ENCODE measurements around the gene TRIO. TPM values are rescaled to one million over a fixed set of nuclear protein-coding genes. Genes with fewer than 3 reads are reported as not detected.

TRIO gene
- total RNA-seq, 6 experiments from 2014 or later, result 167 to 219 (median 190) TPM

DNA sequence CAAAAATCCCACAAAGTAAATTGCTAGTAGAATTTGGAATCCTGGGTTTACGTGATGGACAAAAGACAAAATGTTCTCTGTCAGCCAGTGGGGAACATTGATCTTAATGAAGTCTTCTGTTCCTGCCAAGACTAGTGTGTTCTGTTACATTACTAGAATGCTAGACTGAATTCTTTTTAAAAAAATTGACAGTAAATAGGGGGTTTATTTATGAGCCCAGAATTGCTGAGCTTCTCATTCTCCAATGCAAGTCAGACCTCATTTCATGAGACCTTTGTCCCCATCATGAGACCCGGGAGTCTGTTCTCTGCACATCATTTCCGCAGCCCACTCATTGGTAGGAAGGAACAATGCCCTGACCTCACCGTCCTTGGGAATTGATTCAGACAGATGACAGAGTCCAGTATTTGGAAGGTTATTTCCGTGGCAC is 264.6 kb downstream of the TRIO start:
- Mint-ChIP-seq H3K4me3 (no peak overlapping the region), H3K27ac (peak overlapping the region; percentile 94), H3K27me3 (ENCODE audit: insufficient read depth) (peaks cover 66% of the 10 kb centered on the region), H3K36me3 (ENCODE audit: low read depth) (peaks cover 71% of the 10 kb centered on the region), H3K4me1 (ENCODE audit: low read depth) (peaks cover 80% of the 10 kb centered on the region), H3K9me3 (peaks cover under 1% of the 10 kb centered on the region; the same call in 1 of the 2 replicates)
- TF ChIP-seq, protein P1, sequence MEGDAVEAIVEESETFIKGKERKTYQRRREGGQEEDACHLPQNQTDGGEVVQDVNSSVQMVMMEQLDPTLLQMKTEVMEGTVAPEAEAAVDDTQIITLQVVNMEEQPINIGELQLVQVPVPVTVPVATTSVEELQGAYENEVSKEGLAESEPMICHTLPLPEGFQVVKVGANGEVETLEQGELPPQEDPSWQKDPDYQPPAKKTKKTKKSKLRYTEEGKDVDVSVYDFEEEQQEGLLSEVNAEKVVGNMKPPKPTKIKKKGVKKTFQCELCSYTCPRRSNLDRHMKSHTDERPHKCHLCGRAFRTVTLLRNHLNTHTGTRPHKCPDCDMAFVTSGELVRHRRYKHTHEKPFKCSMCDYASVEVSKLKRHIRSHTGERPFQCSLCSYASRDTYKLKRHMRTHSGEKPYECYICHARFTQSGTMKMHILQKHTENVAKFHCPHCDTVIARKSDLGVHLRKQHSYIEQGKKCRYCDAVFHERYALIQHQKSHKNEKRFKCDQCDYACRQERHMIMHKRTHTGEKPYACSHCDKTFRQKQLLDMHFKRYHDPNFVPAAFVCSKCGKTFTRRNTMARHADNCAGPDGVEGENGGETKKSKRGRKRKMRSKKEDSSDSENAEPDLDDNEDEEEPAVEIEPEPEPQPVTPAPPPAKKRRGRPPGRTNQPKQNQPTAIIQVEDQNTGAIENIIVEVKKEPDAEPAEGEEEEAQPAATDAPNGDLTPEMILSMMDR (IDR thresholded peaks at IDR 0.05), result no peak
- DNase-seq, result no peak

DNA sequence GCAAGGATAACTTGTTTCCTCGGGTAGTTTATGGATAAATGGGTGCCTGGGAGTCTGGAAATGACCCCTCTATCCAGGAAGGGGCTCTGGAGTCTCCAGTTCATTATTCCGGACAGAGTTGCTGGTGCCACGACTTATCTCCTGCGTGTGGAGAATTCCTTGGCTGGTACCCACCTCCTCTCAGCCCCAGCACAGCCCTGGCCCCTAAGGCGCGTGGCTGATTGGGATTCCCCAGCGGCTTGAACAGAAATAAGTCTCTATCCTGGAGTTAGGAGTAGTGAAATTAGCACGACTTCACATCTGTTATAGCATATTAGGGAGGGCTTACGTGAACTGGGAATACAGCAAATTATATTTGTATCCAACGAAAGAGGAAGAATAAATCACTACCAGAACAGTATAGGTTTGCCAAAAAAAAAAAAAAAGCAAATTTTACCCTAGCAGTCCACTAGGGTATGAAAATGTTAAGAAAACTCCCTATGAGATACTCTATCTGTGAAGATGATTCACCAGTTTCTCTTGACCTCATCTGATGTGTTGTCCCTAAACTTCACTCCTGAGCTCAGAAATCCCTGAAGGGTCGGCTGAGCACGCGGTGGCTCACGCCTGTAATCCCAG is 265.9 kb downstream of the TRIO start:
- Mint-ChIP-seq H3K27me3 (ENCODE audit: insufficient read depth) (peaks cover 68% of the 10 kb centered on the region), H3K4me1 (ENCODE audit: low read depth) (peaks cover 88% of the 10 kb centered on the region), H3K9me3 (no peaks in the 10 kb centered on the region), H3K4me3 (peak overlapping the region; percentile 51; the same call in 1 of the 2 replicates), H3K27ac (peak overlapping the region; percentile 77), H3K36me3 (ENCODE audit: low read depth) (peaks cover 80% of the 10 kb centered on the region)
- TF ChIP-seq, protein P1 (IDR thresholded peaks at IDR 0.05), result peak; percentile 52
- no peak for DNase-seq

DNA sequence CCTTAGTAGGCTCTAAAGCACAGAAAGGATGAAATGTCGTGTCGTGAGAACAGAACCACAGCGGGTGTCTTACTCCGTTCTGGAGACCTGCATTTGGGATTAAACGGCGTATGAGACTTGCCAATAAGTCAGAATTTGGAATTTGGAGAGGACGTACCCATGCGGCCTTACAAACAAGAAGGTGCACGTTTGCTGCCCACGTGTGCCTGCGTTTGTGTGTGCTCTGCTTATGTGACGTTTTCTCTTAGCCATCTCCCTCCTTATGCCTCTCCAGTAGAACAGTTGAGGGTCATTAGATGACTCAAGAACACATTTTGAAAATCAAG is 266.9 kb downstream of the TRIO start:
- H3K27me3 Mint-ChIP-seq (ENCODE audit: insufficient read depth), result peaks cover 70% of the 10 kb centered on the region
- peak overlapping the region; percentile 53 for H3K4me3 Mint-ChIP-seq
- TF ChIP-seq, protein P1 (IDR thresholded peaks at IDR 0.05), result no peak
- H3K36me3 Mint-ChIP-seq (ENCODE audit: low read depth), result peaks cover 79% of the 10 kb centered on the region
- peak overlapping the region; percentile 85 for H3K27ac Mint-ChIP-seq
- H3K4me1 Mint-ChIP-seq (ENCODE audit: low read depth), result peaks cover 88% of the 10 kb centered on the region
- DNase-seq, result no peak
- no peaks in the 10 kb centered on the region for H3K9me3 Mint-ChIP-seq

DNA sequence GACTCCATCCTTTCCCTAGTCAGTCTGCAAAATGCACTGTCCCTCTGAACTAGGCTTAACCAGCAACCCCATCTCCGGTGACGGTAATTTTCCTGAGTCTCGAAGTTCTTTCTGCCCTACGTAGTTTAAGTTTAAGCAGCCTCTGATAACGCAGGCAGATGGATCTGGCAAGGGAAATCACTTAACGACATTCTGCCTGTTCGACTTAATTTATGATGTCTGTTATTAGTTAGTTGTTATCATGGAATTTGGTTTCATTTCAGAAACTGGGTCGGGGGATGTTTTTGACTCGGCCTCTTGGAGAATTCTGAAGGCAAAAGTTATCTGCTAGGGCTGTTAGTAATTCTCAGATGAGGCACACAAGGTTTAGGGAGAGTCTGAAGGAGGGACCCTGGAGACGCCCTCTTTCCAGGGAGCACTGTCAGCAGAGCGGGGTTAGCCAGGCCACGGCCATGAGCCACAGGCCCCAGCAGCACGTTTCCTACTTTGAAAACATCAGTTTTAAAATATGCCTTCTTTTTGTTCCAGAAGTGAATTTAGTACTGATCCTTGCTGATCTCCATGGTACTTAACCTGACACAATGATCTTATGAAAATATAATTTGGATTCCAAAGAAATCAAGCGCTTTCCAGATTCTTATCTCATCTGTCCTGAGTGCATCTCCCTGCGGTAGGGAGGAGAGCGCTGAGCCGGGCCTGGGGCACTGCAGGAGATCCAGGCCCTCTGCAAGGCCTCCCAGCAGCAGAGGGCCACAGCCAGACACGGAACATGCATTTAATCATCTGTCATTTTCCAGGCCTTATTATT is 267.5 kb downstream of the TRIO start:
- TF ChIP-seq, protein P1 (IDR thresholded peaks at IDR 0.05), result no peak
- Mint-ChIP-seq H3K4me3 (peak overlapping the region; percentile 53), H3K27me3 (ENCODE audit: insufficient read depth) (peaks cover 65% of the 10 kb centered on the region), H3K36me3 (ENCODE audit: low read depth) (peaks cover 79% of the 10 kb centered on the region), H3K9me3 (no peaks in the 10 kb centered on the region), H3K27ac (peak overlapping the region; percentile 85), H3K4me1 (ENCODE audit: low read depth) (peaks cover 88% of the 10 kb centered on the region)
- no peak for DNase-seq

DNA sequence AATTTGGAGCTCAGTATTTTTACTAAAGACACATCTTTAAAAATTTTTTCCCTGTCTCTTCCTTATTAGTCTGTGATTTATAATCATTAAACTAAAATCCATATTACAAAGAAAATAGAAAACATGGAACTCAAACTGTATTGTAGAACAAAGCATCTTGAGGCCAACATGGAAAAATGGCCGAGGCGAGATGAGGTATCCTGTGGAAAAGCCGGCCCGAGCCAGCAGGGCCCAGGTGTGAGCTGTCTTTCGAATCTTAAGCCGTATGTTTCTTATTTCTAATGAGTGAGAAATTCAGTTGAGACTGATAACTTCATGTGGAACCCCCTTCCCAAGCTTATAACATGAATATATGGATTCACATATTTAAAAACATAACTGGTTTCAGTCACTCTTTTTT is 268.1 kb downstream of the TRIO start:
- Mint-ChIP-seq H3K4me3 (no peak overlapping the region), H3K36me3 (ENCODE audit: low read depth) (peaks cover 77% of the 10 kb centered on the region), H3K9me3 (no peaks in the 10 kb centered on the region), H3K27ac (peak overlapping the region; percentile 85), H3K27me3 (ENCODE audit: insufficient read depth) (peaks cover 62% of the 10 kb centered on the region), H3K4me1 (ENCODE audit: low read depth) (peaks cover 88% of the 10 kb centered on the region)
- no peak for DNase-seq
- TF ChIP-seq, protein P1 (IDR thresholded peaks at IDR 0.05), result no peak

Measured in HFFc6 (cell line).